DMS79 treated with DMSO at 0.1 percent for 48 hours (cell line): ENCODE data around the gene GART.
A peak's percentile ranks its signal among the peaks of the same experiment; 100 is the strongest.
"Not testable (repeated sequence)": the region's sequence is repeated elsewhere in the genome, so short reads cannot be mapped to it uniquely, and the experiment has no call there.

ENCODE experiments used
- DNase-seq: peaks from one replicate; lab custom pipeline; 2025; lab: John Stamatoyannopoulos, UW

The GART gene

GRCh38 chr21:33512481-33512880 is 29.4 kb downstream of the GART start:
- DNase-seq, result no peak

GRCh38 chr21:33511639-33512038 is 30.3 kb downstream of the GART start:
- no peak for DNase-seq

GRCh38 chr21:33510826-33511225 is 31.1 kb downstream of the GART start:
- no peak for DNase-seq

- DNase-seq, result not testable (repeated sequence)
Measured at GRCh38 chr21:33507003-33507402, 34.9 kb downstream of the GART start.

- no peak for DNase-seq
Measured at GRCh38 chr21:33505833-33506232, 36.1 kb downstream of the GART start.

- DNase-seq, result no peak
Measured at GRCh38 chr21:33496345-33496744, 45.6 kb downstream of the GART start.

- no peak for DNase-seq
Measured at GRCh38 chr21:33495743-33496142, 46.2 kb downstream of the GART start.

GRCh38 chr21:33493756-33494155 is 48.2 kb downstream of the GART start:
- DNase-seq, result no peak

- no peak for DNase-seq
Measured at GRCh38 chr21:33492571-33492970, 49.3 kb downstream of the GART start.

GRCh38 chr21:33491373-33492102 is 50.4 kb downstream of the GART start, which contains the start of gene DNAJC28:
DNAJC28 (minus strand) TSS chr21:33491716; CDS start chr21:33489393, 2,323 bp downstream.
- DNase-seq, result peak; percentile 91

GRCh38 chr21:33490991-33491372 is 50.9 kb downstream of the GART start:
- no peak for DNase-seq

GRCh38 chr21:33488936-33489335 is 53.0 kb downstream of the GART start:
- DNase-seq, result no peak

GRCh38 chr21:33487996-33488395 is 53.9 kb downstream of the GART start:
- no peak for DNase-seq

GRCh38 chr21:33481314-33481943 is 60.5 kb downstream of the GART start:
- DNase-seq, result no peak

GRCh38 chr21:33480481-33481103 is 61.3 kb downstream of the GART start:
- no peak for DNase-seq

- peak; percentile 87 for DNase-seq
Measured at GRCh38 chr21:33479679-33480480, 62.0 kb downstream of the GART start, which contains the start of gene TMEM50B. TMEM50B (minus strand) TSS chr21:33479974; CDS start chr21:33468885, 11,089 bp downstream.

GRCh38 chr21:33478935-33479678 is 62.8 kb downstream of the GART start:
- peak; percentile 26 for DNase-seq

GRCh38 chr21:33478182-33478581 is 63.7 kb downstream of the GART start:
- no peak for DNase-seq

GRCh38 chr21:33477066-33477465 is 64.9 kb downstream of the GART start:
- DNase-seq, result no peak

- no peak for DNase-seq
Measured at GRCh38 chr21:33473344-33473743, 68.6 kb downstream of the GART start.

- DNase-seq, result no peak
Measured at GRCh38 chr21:33470701-33471100, 71.2 kb downstream of the GART start.
